ENCODE measurements around the gene ALCAM. TPM values are rescaled to one million over a fixed set of nuclear protein-coding genes. Genes with fewer than 3 reads are reported as not detected.

The ALCAM gene
- polyA plus RNA-seq, 1 of the 3 experiments (the other 2 are of a cell fraction), result 58.3 TPM

GRCh38 chr3:105359098-105359762, 7.5 kb upstream of the ALCAM start:
- peak overlapping the region; percentile 40 to 97; a peak in 3 of 4 replicates for H3K27ac ChIP-seq (ENCODE audit: low read depth in 2 of 2, low read length in 1 of 2)
- no peak for DNase-seq
- TF ChIP-seq EP300 (IDR thresholded peaks at IDR 0.05; ENCODE audit: borderline replicate concordance in 1 of 2, low read depth in 1 of 2, low read length in 1 of 2) (peak; percentile 24 to 69; a peak in 1 of 4 replicates), NRF1 (IDR thresholded peaks at IDR 0.05; ENCODE audit: low read depth, low read length) (no peak), GABPA (IDR thresholded peaks at IDR 0.05; ENCODE audit: low read depth) (no peak), FOXJ3 (CRISPR knock-in tag; IDR thresholded peaks at IDR 0.05) (no peak), GATA2 (CRISPR knock-in tag; IDR thresholded peaks at IDR 0.05) (no peak), NFIC (IDR thresholded peaks at IDR 0.05; ENCODE audit: borderline replicate concordance) (peak; percentile 77), ZBTB33 (IDR thresholded peaks at IDR 0.05; ENCODE audit: borderline replicate concordance, low read depth) (0 out of 2 replicates have a peak, but pooled peaks have one; percentile 33), POLR2AphosphoS5 (IDR thresholded peaks at IDR 0.05; ENCODE audit: low read depth, low read length) (no peak; the same call in 1 of the 2 replicates), JUND (IDR thresholded peaks at IDR 0.05) (peak; percentile 81), ELF1 (IDR thresholded peaks at IDR 0.05) (no peak), FOSL2 (IDR thresholded peaks at IDR 0.05; ENCODE audit: borderline replicate concordance, low read depth) (peak; percentile 80), TEAD4 (IDR thresholded peaks at IDR 0.05; ENCODE audit: borderline replicate concordance, insufficient read depth) (0 out of 2 replicates have a peak, but pooled peaks have one; percentile 30), USF1 (IDR thresholded peaks at IDR 0.05; ENCODE audit: borderline replicate concordance, low read depth) (no peak), MXI1 (IDR thresholded peaks at IDR 0.05; ENCODE audit: low read depth, low read length) (no peak), RAD21 (IDR thresholded peaks at IDR 0.05; ENCODE audit: low read length) (no peak), RXRA (IDR thresholded peaks at IDR 0.05; ENCODE audit: borderline replicate concordance, low read depth) (peak; percentile 59; the same call in 1 of the 2 replicates), MAX (IDR thresholded peaks at IDR 0.05; ENCODE audit: low read depth) (no peak), FOXM1 (IDR thresholded peaks at IDR 0.05; ENCODE audit: low read depth) (no peak), MEF2A (IDR thresholded peaks at IDR 0.05; ENCODE audit: borderline replicate concordance, low read depth) (peak; percentile 93), RCOR1 (IDR thresholded peaks at IDR 0.05; ENCODE audit: low read length) (no peak), RFX5 (IDR thresholded peaks at IDR 0.05; ENCODE audit: low read length) (no peak), TAF1 (IDR thresholded peaks at IDR 0.05; ENCODE audit: borderline replicate concordance, low read depth, low read length) (no peak), EZH2phosphoT487 (IDR thresholded peaks at IDR 0.05; ENCODE audit: borderline replicate concordance, low read depth) (no peak), CHD2 (IDR thresholded peaks at IDR 0.05; ENCODE audit: low read length, partially characterized antibody) (no peak), PBX3 (IDR thresholded peaks at IDR 0.05) (peak; percentile 79), SIN3A (IDR thresholded peaks at IDR 0.05; ENCODE audit: borderline replicate concordance, low read depth, low read length) (no peak), USF2 (IDR thresholded peaks at IDR 0.05; ENCODE audit: borderline replicate concordance, low read depth, low read length) (no peak)

More at GRCh38 chr3:105359098-105359762, 7.5 kb upstream of the ALCAM start:
- 56% methylated on average over 5 of the region's 5 CpGs for WGBS (ENCODE audit: low lambda C conversion rate)
- H3K79me2 ChIP-seq (ENCODE audit: insufficient read depth), result no peaks in the 10 kb centered on the region
- H3K27me3 ChIP-seq (ENCODE audit: insufficient read depth), result no peaks in the 10 kb centered on the region
- no peaks in the 10 kb centered on the region for H3K9me2 ChIP-seq
- ChIA-PET CTCF (interaction anchor here (2.8 kb wide), 1 partner anchor 9 kb away, joined by 7 read pairs; no protein-coding TSS in a partner anchor), POLR2A (no interaction called here)
- peaks cover 47% of the 10 kb centered on the region for H3F3A ChIP-seq (replicated peaks; ENCODE audit: insufficient read depth)
- peak overlapping the region; percentile 47; the same call in 1 of the 2 replicates for H3K4me2 ChIP-seq
- no peak overlapping the region; the same call in 1 of the 2 replicates for H2AFZ ChIP-seq (ENCODE audit: low read depth)
- no peaks in the 10 kb centered on the region for H3K36me3 ChIP-seq (replicated peaks in 1 of 2; ENCODE audit: control insufficient read depth in 1 of 2, insufficient read depth in 2 of 2, low read length in 1 of 2)
- H4K20me1 ChIP-seq (ENCODE audit: insufficient read depth), result no peaks in the 10 kb centered on the region
- no peaks in the 10 kb centered on the region for H3K9me3 ChIP-seq
- peaks cover 25 to 56% of the 10 kb centered on the region in 2 experiments; a peak in 3 of 4 replicates for H3K4me1 ChIP-seq (ENCODE audit: control insufficient read depth in 1 of 2, insufficient read depth in 2 of 2, low read depth in 1 of 2, low read length in 1 of 2)
- peak overlapping the region; percentile 43; the same call in 1 of the 2 replicates for H3K9ac ChIP-seq
- H3K4me3 ChIP-seq (ENCODE audit: low read depth in 2 of 2, low read length in 1 of 2), result no peak overlapping the region

All from SK-N-SH (cell line).